A673 (cell line): Measurements from ENCODE around the gene ADK. TPM values are rescaled to one million over a fixed set of nuclear protein-coding genes. Genes with fewer than 3 reads are reported as not detected.

Source experiments
- BruUV-seq: library from RNA; stranded (reverse); fragments of 400-500 nt; replicated peaks from 2 replicates; lab custom pipeline; 2021; lab: Mats Ljungman, UMichigan
- CTCF ChIA-PET: fragments of 300-600 bp; sonication (Branson Sonifier 250); formaldehyde crosslinking; loops from one replicate; lab custom pipeline; 2022; ENCODE audit warnings: antibody characterized with exemption; lab: Charles Lee
- POLR2A ChIA-PET: fragments of 300-600 bp; sonication (Branson Sonifier 250); formaldehyde crosslinking; loops from one replicate; lab custom pipeline; 2022; ENCODE audit warnings: antibody characterized with exemption; ENCODE audit not compliant: low non-redundant PET; lab: Charles Lee
- DNase-seq: peaks from one replicate; pipeline ENCODE4 v3.0.0-alpha.2; 2015; ENCODE audit warnings: low spot score
- H3K27ac ChIP-seq: fragments of 200-600 bp; sonication (generic); 2 replicates; pipeline ENCODE4 v1.5.1; 2016; ENCODE audit warnings: mixed run types, low read depth, mild to moderate bottlenecking, mixed read lengths, antibody characterized with exemption, low read length; ENCODE audit not compliant: poor library complexity, severe bottlenecking
- H3K27me3 ChIP-seq: fragments of 200-600 bp; sonication (generic); replicated peaks from 2 replicates; pipeline ENCODE4 v1.6.1; 2017; ENCODE audit warnings: mixed run types, low read depth, mild to moderate bottlenecking, mixed read lengths, antibody characterized with exemption, low read length; ENCODE audit not compliant: insufficient read depth, poor library complexity
- H3K36me3 ChIP-seq: fragments of 200-600 bp; sonication (generic); 2 replicates; pipeline ENCODE4 v1.6.1; 2016; ENCODE audit warnings: mixed run types, mild to moderate bottlenecking, mixed read lengths, antibody characterized with exemption, low read length; ENCODE audit not compliant: insufficient read depth, poor library complexity, severe bottlenecking
- H3K4me1 ChIP-seq: fragments of 200-600 bp; sonication (generic); 2 replicates; pipeline ENCODE4 v1.6.1; 2017; ENCODE audit warnings: mixed run types, mild to moderate bottlenecking, mixed read lengths, antibody characterized with exemption, low read length; ENCODE audit not compliant: insufficient read depth, poor library complexity, severe bottlenecking
- H3K4me3 ChIP-seq: fragments of 200-600 bp; sonication (generic); 2 replicates; pipeline ENCODE4 v1.5.1; 2016; ENCODE audit warnings: low read depth, mixed run types, mild to moderate bottlenecking, mixed read lengths, low read length; ENCODE audit not compliant: poor library complexity, severe bottlenecking
- H3K9me3 ChIP-seq: fragments of 200-600 bp; sonication (generic); 2 replicates; pipeline ENCODE4 v1.6.1; 2016; ENCODE audit warnings: mixed run types, low read depth, mild to moderate bottlenecking, mixed read lengths, antibody characterized with exemption, low read length; ENCODE audit not compliant: poor library complexity, severe bottlenecking
- CTCF ChIP-seq: fragments of 300-800, 200-600 bp; sonication (generic); conservative IDR thresholded peaks from 2 replicates; pipeline ENCODE4 v1.5.1; 2017; ENCODE audit warnings: low read depth, mild to moderate bottlenecking, antibody characterized with exemption, low read length, moderate library complexity, mixed read lengths
- EZH2 ChIP-seq: fragments of 200-600 bp; sonication (generic); IDR thresholded peaks from 2 replicates; pipeline ENCODE4 v1.6.1; 2017; ENCODE audit warnings: borderline replicate concordance, low read depth, mild to moderate bottlenecking, mixed read lengths, antibody characterized with exemption, low read length; ENCODE audit not compliant: poor library complexity, severe bottlenecking
- intact Hi-C: fragments of 100-400 bp; cut with micrococcal nuclease; formaldehyde crosslinking; loops from one replicate; pipeline ENCODE4 v1.10.0; 2022; ENCODE audit not compliant: unreplicated experiment
- total RNA-seq: library from RNA; stranded (reverse); gene quantifications from 2 replicates; pipeline ENCODE4 v1.2.3, GENCODE V29; 2021

The ADK gene
- total RNA-seq, 1 experiment from 2014 or later: 49.0 TPM

- ChIA-PET CTCF (no interaction called here), POLR2A (interaction anchor here (0.6 kb wide), 1 partner anchor 270 kb away, joined by 3 read pairs; no protein-coding TSS in a partner anchor)
- TF ChIP-seq EZH2 (no peak), CTCF (no peak)
- H3K27ac ChIP-seq: peak overlapping the region; percentile 56
- H3K4me3 ChIP-seq: no peak overlapping the region
- BruUV-seq: no TSS peak
- H3K36me3 ChIP-seq: peaks cover 93% of the 10 kb centered on the region
- no peaks in the 10 kb centered on the region for H3K27me3 ChIP-seq
- no peaks in the 10 kb centered on the region for H3K9me3 ChIP-seq
- H3K4me1 ChIP-seq: peaks cover 10% of the 10 kb centered on the region
- DNase-seq: no peak
- intact Hi-C loops: no loop called here
Measured at GRCh38 chr10:74118804-74119203, 32.2 kb upstream of the ADK start.

- H3K27me3 ChIP-seq: no peaks in the 10 kb centered on the region
- H3K36me3 ChIP-seq: peaks cover 98% of the 10 kb centered on the region
- BruUV-seq: no TSS peak
- no peak overlapping the region for H3K4me3 ChIP-seq
- intact Hi-C loops: loop anchor here (10.0 kb wide), 2 partner anchors 114 to 1114 kb away; partner anchors contain the start of gene COMTD1
- no peak for DNase-seq
- H3K27ac ChIP-seq: no peak overlapping the region
- POLR2A ChIA-PET: no interaction called here
- H3K4me1 ChIP-seq: peaks cover 10% of the 10 kb centered on the region
- CTCF ChIA-PET: no interaction called here
- no peaks in the 10 kb centered on the region for H3K9me3 ChIP-seq
- TF ChIP-seq EZH2 (no peak), CTCF (no peak)
Measured at GRCh38 chr10:74120911-74121310, 30.1 kb upstream of the ADK start.

- Histone ChIP-seq H3K9me3 (no peaks in the 10 kb centered on the region), H3K27ac (no peak overlapping the region), H3K4me1 (peaks cover 10% of the 10 kb centered on the region), H3K4me3 (no peak overlapping the region), H3K27me3 (no peaks in the 10 kb centered on the region), H3K36me3 (peaks cover 98% of the 10 kb centered on the region)
- intact Hi-C loops: loop anchor here (10.0 kb wide), 2 partner anchors 113 to 1113 kb away; partner anchors contain the start of gene COMTD1
- ChIA-PET CTCF (no interaction called here), POLR2A (no interaction called here)
- TF ChIP-seq EZH2: no peak
- TF ChIP-seq CTCF: no peak
- DNase-seq: no peak
- BruUV-seq: no TSS peak
Measured at GRCh38 chr10:74121368-74121767, 29.7 kb upstream of the ADK start.
